Measurements from ENCODE around the gene AGMO.

Gene AGMO

GRCh38 chr7:15257689-15258088 lies 304.1 kb downstream of the AGMO start:
- Histone ChIP-seq H3K79me2 (ENCODE audit: insufficient read depth, low read depth) (no peaks in the 10 kb centered on the region), H3K4me1 (ENCODE audit: low read depth, poor library complexity, severe bottlenecking) (no peaks in the 10 kb centered on the region), H3K27me3 (ENCODE audit: insufficient read depth, low read depth) (no peaks in the 10 kb centered on the region), H3K9ac (no peak overlapping the region), H3K4me2 (no peak overlapping the region), H2AFZ (ENCODE audit: low read depth) (no peak overlapping the region), H4K20me1 (ENCODE audit: insufficient read depth) (no peaks in the 10 kb centered on the region), H3K27ac (no peak overlapping the region), H3K4me3 (IDR thresholded peaks at IDR 0.05; ENCODE audit: insufficient read depth, low read depth, low read length) (no peak overlapping the region), H3K36me3 (ENCODE audit: insufficient read depth) (no peaks in the 10 kb centered on the region)
- no peak for TF ChIP-seq CTCF (conservative IDR thresholded peaks at IDR 0.05; ENCODE audit: low read depth, low read length)

GRCh38 chr7:15252181-15252580 lies 309.6 kb downstream of the AGMO start:
- no peaks in the 10 kb centered on the region for H3K79me2 ChIP-seq (ENCODE audit: insufficient read depth, low read depth)
- H3K27me3 ChIP-seq (ENCODE audit: insufficient read depth, low read depth), result no peaks in the 10 kb centered on the region
- no peak overlapping the region for H3K27ac ChIP-seq
- no peak for TF ChIP-seq CTCF (conservative IDR thresholded peaks at IDR 0.05; ENCODE audit: low read depth, low read length)
- no peaks in the 10 kb centered on the region for H3K4me1 ChIP-seq (ENCODE audit: low read depth, poor library complexity, severe bottlenecking)
- no peak overlapping the region for H3K4me3 ChIP-seq (IDR thresholded peaks at IDR 0.05; ENCODE audit: insufficient read depth, low read depth, low read length)
- H3K9ac ChIP-seq, result no peak overlapping the region
- no peak overlapping the region for H2AFZ ChIP-seq (ENCODE audit: low read depth)
- no peak overlapping the region for H3K4me2 ChIP-seq
- no peaks in the 10 kb centered on the region for H4K20me1 ChIP-seq (ENCODE audit: insufficient read depth)
- no peaks in the 10 kb centered on the region for H3K36me3 ChIP-seq (ENCODE audit: insufficient read depth)

- Histone ChIP-seq H3K27me3 (ENCODE audit: insufficient read depth, low read depth) (no peaks in the 10 kb centered on the region), H3K27ac (no peak overlapping the region), H3K9ac (no peak overlapping the region), H3K4me3 (IDR thresholded peaks at IDR 0.05; ENCODE audit: insufficient read depth, low read depth, low read length) (no peak overlapping the region), H4K20me1 (ENCODE audit: insufficient read depth) (no peaks in the 10 kb centered on the region), H3K36me3 (ENCODE audit: insufficient read depth) (no peaks in the 10 kb centered on the region), H3K4me2 (no peak overlapping the region), H3K4me1 (ENCODE audit: low read depth, poor library complexity, severe bottlenecking) (no peaks in the 10 kb centered on the region), H2AFZ (ENCODE audit: low read depth) (no peak overlapping the region), H3K79me2 (ENCODE audit: insufficient read depth, low read depth) (no peaks in the 10 kb centered on the region)
- TF ChIP-seq CTCF (conservative IDR thresholded peaks at IDR 0.05; ENCODE audit: low read depth, low read length), result no peak
Observed at GRCh38 chr7:15248514-15248913, 313.3 kb downstream of the AGMO start.

GRCh38 chr7:15245831-15246230 lies 316.0 kb downstream of the AGMO start:
- Histone ChIP-seq H3K27ac (no peak overlapping the region), H3K4me3 (IDR thresholded peaks at IDR 0.05; ENCODE audit: insufficient read depth, low read depth, low read length) (no peak overlapping the region), H3K36me3 (ENCODE audit: insufficient read depth) (no peaks in the 10 kb centered on the region), H4K20me1 (ENCODE audit: insufficient read depth) (no peaks in the 10 kb centered on the region), H2AFZ (ENCODE audit: low read depth) (no peak overlapping the region), H3K79me2 (ENCODE audit: insufficient read depth, low read depth) (no peaks in the 10 kb centered on the region), H3K27me3 (ENCODE audit: insufficient read depth, low read depth) (no peaks in the 10 kb centered on the region), H3K4me2 (no peak overlapping the region), H3K4me1 (ENCODE audit: low read depth, poor library complexity, severe bottlenecking) (no peaks in the 10 kb centered on the region), H3K9ac (no peak overlapping the region)
- TF ChIP-seq CTCF (conservative IDR thresholded peaks at IDR 0.05; ENCODE audit: low read depth, low read length), result no peak

- no peaks in the 10 kb centered on the region for H3K36me3 ChIP-seq (ENCODE audit: insufficient read depth)
- no peak for TF ChIP-seq CTCF (conservative IDR thresholded peaks at IDR 0.05; ENCODE audit: low read depth, low read length)
- H3K4me2 ChIP-seq, result no peak overlapping the region
- no peak overlapping the region for H3K9ac ChIP-seq
- H3K4me1 ChIP-seq (ENCODE audit: low read depth, poor library complexity, severe bottlenecking), result no peaks in the 10 kb centered on the region
- no peaks in the 10 kb centered on the region for H3K79me2 ChIP-seq (ENCODE audit: insufficient read depth, low read depth)
- H4K20me1 ChIP-seq (ENCODE audit: insufficient read depth), result no peaks in the 10 kb centered on the region
- H2AFZ ChIP-seq (ENCODE audit: low read depth), result no peak overlapping the region
- H3K4me3 ChIP-seq (IDR thresholded peaks at IDR 0.05; ENCODE audit: insufficient read depth, low read depth, low read length), result no peak overlapping the region
- H3K27ac ChIP-seq, result no peak overlapping the region
- no peaks in the 10 kb centered on the region for H3K27me3 ChIP-seq (ENCODE audit: insufficient read depth, low read depth)
Observed at GRCh38 chr7:15239801-15240200, 322.0 kb downstream of the AGMO start.
